Ovary (tissue), 9 donors: ENCODE data around the gene RASGRP3. TPM values are rescaled to one million over a fixed set of nuclear protein-coding genes. Genes with fewer than 3 reads are reported as not detected.
"Not testable (repeated sequence)": the region's sequence is repeated elsewhere in the genome, so short reads cannot be mapped to it uniquely, and the experiment has no call there.

ENCODE experiments used
- DNase-seq, 5 donors: peaks; one replicate each; pipeline ENCODE4 v3.0.0-alpha.2; 2019 to 2020
- H3K27ac ChIP-seq, 2 donors: fragments of 200-600 bp; one replicate each; pipeline versions ENCODE4 v1.5.1 to v1.8.0; 2019 to 2022
- H3K27me3 ChIP-seq: fragments of 200-600 bp; one replicate; pipeline ENCODE4 v1.8.0; 2022
- H3K36me3 ChIP-seq: fragments of 200-600 bp; sonication (generic); one replicate; pipeline ENCODE4 v1.5.1; 2019
- H3K4me1 ChIP-seq: one replicate; pipeline ENCODE4 v1.8.1; 2013; ENCODE audit warnings: mild to moderate bottlenecking, moderate library complexity; ENCODE audit not compliant: insufficient read depth
- H3K4me3 ChIP-seq: fragments of 200-600 bp; sonication (generic); one replicate; pipeline ENCODE4 v1.5.1; 2017
- H3K9me3 ChIP-seq, 2 donors: fragments of 200-600 bp in 1 of 2; sonication (generic) in 1 of 2; one replicate each; pipeline versions ENCODE4 v1.5.1 to v1.8.1; 2013 to 2019; ENCODE audit warnings: mild to moderate bottlenecking in 1 of 2, moderate library complexity in 1 of 2
- EP300 ChIP-seq: sonication (generic); formaldehyde crosslinking; IDR thresholded peaks from one replicate; pipeline ENCODE4 v1.6.1; 2017; ENCODE audit warnings: antibody characterized with exemption
- POLR2A ChIP-seq: fragments of 450-650 bp; IDR thresholded peaks from one replicate; pipeline ENCODE4 v1.6.1; 2017; ENCODE audit warnings: antibody characterized with exemption, mild to moderate bottlenecking, moderate library complexity
- WGBS, 3 donors: extraction: QIAGEN DNeasy Blood & Tissue Kit in 1 of 3; methylation state at CpG; one replicate each; pipeline versions ENCODE4 v1.1.5 to v1.1.7; 2013 to 2017; 5-methylcytosine and 5-hydroxymethylcytosine counted together
- intact Hi-C, 4 donors: fragments of 100-400 bp; cut with DNase I; formaldehyde crosslinking; loops; one replicate each; pipeline versions ENCODE4 v1.11.0 to v1.15.1; 2022 to 2023
- polyA plus RNA-seq, 2 donors: library from polyadenylated mRNA; stranded (reverse); fragments of 200-250 nt in 1 of 2; fragments of 350-450 nt in 1 of 2; fragmentation: Illumina TruSeq in 1 of 2; extraction: RNeasy Lipid Tissue Mini Kit (QIAGEN cat#74804) in 1 of 2; gene quantifications; one replicate each; pipeline ENCODE4 v1.2.3, GENCODE V29; 2013 to 2014
- total RNA-seq, 7 donors: library from RNA; depleted of rRNA in 2 of 7; stranded (reverse); fragments of >200 nt in 2 of 7; fragmentation: NEBNext Ultra II Directional in 3 of 7; extraction: Animal tissue kit (Norgen Biotek cat#: 25700) in 3 of 7; gene quantifications; one replicate each; pipeline versions ENCODE4 v1.1.0 to v1.2.4, GENCODE V29; 2016 to 2023
- TF ChIP-seq, protein P1 (sequence below), 3 donors: fragments of 450-650 bp in 2 of 3; fragments of 200-600 bp in 1 of 3; IDR thresholded peaks; one replicate each; pipeline versions ENCODE4 v1.5.1 to v1.8.0; 2016 to 2022; ENCODE audit warnings: antibody characterized with exemption in 3 of 3, mild to moderate bottlenecking in 1 of 3
- donor health status: DM: no; HTN: no; CAD: no; lungs with moderate emphysema.
- donor health status: DM: no; HTN: no; CAD: no.
- donor health status: Bipolar disorder and iron deficiency.
- donor health status: DM: yes; HTN: yes; CAD: no.
- donor health status: DM: no; HTN: no; CAD: no.
- donor health status: DM: yes; HTN: yes; CAD: no.

RASGRP3 gene
- total and polyA plus RNA-seq, 9 donors = 1.9 to 6.4 (median 3.0) TPM

DNA sequence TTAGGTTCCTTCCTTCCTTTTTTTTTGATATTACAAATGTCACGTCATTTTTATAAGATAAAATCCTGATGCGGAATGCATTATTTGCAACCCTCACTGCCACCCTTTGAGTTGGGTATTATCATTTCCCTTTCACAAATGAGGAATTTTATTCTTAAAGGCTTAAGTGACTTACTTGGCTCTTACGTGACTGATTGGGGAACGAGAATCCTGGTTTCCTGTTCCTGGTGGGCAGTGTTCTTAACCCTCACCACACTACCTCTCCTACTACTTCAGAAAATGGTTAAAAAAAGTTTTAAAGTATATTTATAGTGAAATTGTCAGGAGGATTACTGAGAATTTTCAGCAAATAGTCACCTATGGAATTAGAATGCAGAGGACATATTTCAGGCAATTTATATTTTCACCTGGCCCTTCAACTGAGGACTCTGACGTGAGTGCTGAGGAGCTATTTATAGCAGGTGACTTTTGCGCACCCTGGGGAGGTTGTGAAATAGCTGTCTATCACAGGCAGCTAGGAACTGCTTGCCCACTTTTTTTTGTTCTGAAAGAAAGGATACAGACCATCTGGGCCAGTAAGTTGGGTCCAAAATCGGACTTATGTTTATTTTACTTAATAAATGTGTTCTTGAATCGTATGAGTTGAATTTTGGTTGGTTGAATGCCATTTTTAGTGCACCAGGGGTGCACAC lies 18.7 kb upstream of the RASGRP3 start:
- no peak for DNase-seq
- Histone ChIP-seq H3K4me3 (no peak overlapping the region), H3K9me3 (no peaks in the 10 kb centered on the region), H3K27me3 (no peaks in the 10 kb centered on the region), H3K27ac (no peak overlapping the region), H3K36me3 (no peaks in the 10 kb centered on the region), H3K4me1 (no peaks in the 10 kb centered on the region)
- intact Hi-C loops = no loop called here
- TF ChIP-seq, protein P1, sequence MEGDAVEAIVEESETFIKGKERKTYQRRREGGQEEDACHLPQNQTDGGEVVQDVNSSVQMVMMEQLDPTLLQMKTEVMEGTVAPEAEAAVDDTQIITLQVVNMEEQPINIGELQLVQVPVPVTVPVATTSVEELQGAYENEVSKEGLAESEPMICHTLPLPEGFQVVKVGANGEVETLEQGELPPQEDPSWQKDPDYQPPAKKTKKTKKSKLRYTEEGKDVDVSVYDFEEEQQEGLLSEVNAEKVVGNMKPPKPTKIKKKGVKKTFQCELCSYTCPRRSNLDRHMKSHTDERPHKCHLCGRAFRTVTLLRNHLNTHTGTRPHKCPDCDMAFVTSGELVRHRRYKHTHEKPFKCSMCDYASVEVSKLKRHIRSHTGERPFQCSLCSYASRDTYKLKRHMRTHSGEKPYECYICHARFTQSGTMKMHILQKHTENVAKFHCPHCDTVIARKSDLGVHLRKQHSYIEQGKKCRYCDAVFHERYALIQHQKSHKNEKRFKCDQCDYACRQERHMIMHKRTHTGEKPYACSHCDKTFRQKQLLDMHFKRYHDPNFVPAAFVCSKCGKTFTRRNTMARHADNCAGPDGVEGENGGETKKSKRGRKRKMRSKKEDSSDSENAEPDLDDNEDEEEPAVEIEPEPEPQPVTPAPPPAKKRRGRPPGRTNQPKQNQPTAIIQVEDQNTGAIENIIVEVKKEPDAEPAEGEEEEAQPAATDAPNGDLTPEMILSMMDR (IDR thresholded peaks at IDR 0.05) = no peak
- TF ChIP-seq POLR2A (no peak), EP300 (no peak)
- WGBS, 3 donors = 35 to 42% (median 40%) methylated on average over 8 of the region's 8 CpGs

DNA sequence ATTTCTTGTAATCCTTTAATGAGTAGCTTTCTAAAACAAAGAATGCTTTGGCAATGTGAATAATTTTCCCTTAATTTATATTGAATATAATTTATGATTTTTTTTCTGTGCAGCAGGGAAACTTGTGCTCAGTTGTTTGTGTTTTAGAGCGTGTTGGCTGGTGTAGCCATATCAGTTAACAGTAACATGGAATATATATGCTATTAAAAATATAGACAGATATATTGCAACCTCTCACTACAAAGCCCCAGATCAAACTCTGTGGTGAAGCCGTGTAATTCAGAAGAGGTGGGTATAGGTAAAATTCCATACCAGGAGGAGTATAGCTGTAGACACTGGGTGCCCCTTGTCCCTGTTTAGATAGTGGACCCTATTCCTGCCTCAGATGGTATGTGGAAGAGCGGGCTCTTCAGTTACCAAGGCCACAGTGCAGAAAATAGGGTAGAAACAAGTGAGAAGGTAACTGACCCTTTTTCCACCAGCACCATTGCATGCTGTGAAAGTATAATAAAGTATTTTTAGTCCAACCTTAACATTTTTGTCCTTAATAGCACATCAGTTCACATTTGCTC lies 18.1 kb upstream of the RASGRP3 start:
- TF ChIP-seq POLR2A = no peak
- TF ChIP-seq, protein P1 (IDR thresholded peaks at IDR 0.05) = no peak
- no peak for TF ChIP-seq EP300
- no peak overlapping the region for H3K27ac ChIP-seq
- no peaks in the 10 kb centered on the region for H3K9me3 ChIP-seq
- no peak overlapping the region for H3K4me3 ChIP-seq
- H3K36me3 ChIP-seq = no peaks in the 10 kb centered on the region
- no peaks in the 10 kb centered on the region for H3K4me1 ChIP-seq
- intact Hi-C loops = no loop called here
- no peaks in the 10 kb centered on the region for H3K27me3 ChIP-seq
- DNase-seq = no peak
- 71 to 84% (median 75%) methylated on average over 3 of the region's 3 CpGs for WGBS, 3 donors

DNA sequence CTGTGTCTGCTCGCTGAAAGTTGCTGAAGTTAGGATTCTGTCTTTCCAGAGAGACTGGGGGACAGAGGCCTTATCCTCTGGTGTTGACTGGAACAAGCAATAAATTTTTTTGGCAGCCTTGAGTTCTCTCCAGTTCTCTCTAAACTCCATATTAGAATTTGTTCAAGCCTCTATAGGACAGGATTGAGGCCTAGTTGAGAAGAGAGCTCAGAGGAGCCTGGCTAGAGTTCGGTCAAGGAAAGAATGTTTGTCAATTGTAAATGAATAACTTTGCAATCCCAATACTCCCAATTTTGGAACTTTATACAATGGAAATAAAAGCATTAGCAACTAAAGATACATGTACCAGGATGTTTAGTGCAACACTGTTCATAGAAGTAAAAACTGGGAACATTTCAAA lies 16.7 kb upstream of the RASGRP3 start:
- Histone ChIP-seq H3K9me3 (no peaks in the 10 kb centered on the region), H3K4me3 (no peak overlapping the region), H3K27ac (no peak overlapping the region), H3K4me1 (no peaks in the 10 kb centered on the region), H3K36me3 (no peaks in the 10 kb centered on the region), H3K27me3 (no peaks in the 10 kb centered on the region)
- WGBS, 3 donors = 95% methylated on average over 2 of the region's 2 CpGs
- intact Hi-C loops = no loop called here
- DNase-seq = no peak
- no peak for TF ChIP-seq POLR2A

DNA sequence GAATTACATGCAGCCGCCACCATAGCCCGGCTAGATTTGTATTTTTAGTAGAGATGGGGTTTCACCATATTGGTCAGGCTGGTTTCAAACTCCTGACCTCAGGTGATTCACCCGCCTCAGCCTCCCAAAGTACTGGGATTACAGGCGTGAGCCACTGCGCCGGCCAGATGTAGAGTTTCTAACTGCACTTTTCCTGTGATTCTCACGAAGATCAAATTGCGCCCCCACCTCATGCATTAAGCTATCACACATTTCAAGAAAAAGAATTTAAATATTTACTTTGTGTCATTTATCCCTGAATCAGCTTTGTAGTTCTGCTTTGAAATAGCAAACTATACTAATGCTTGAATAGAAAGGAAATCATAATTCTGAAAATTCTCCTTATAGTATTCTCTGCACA lies 13.9 kb upstream of the RASGRP3 start:
- H3K27ac ChIP-seq, H3K36me3 ChIP-seq, H3K9me3 ChIP-seq, H3K4me1 ChIP-seq, H3K4me3 ChIP-seq, DNase-seq, H3K27me3 ChIP-seq, intact Hi-C loops: not testable (repeated sequence)
- 91 to 92% (median 92%) methylated on average over 8 of the region's 8 CpGs for WGBS, 3 donors

DNA sequence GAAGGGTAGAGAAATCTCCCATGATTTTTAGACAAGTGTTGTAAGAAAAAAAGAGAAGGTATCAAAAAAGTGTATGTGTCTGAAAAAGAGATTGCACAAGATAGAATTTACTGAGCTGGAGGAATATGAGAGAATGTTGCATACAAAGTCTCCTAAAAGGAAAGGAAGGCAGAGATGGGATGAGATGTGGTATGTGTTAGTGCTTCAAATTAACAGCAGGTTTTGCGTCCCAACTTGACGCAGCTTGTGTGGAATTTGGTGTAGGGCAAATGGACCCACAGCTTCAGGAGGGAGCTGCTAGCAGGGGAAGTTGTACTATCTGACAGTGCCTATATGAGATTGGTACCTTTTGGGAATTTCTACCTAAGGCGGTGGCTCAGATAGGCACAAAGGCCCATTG lies 9.0 kb upstream of the RASGRP3 start:
- Histone ChIP-seq H3K9me3 (no peaks in the 10 kb centered on the region), H3K4me3 (no peak overlapping the region), H3K27ac (no peak overlapping the region), H3K36me3 (no peaks in the 10 kb centered on the region), H3K27me3 (no peaks in the 10 kb centered on the region), H3K4me1 (no peaks in the 10 kb centered on the region)
- 87 to 93% (median 92%) methylated on average over 3 of the region's 3 CpGs for WGBS, 3 donors
- TF ChIP-seq POLR2A (no peak), EP300 (no peak)
- intact Hi-C loops = no loop called here
- no peak for DNase-seq

DNA sequence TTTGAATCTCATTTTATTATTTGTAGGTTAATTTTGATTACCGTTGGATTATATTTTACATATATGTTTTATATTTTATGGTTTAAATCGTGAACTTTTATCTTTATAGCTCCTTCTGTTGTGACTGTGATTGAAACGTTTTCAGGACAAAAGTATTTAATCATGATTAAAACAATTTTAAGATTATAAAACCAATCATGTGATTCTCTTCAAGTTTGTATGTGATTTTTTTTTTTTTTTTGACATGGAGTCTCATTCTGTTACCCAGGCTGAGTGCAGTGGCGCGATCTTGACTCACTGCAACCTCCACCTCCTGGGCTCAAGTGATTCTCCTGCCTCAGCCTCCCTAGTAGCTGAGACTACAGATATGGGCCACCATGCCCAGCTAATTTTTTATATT lies 7.2 kb upstream of the RASGRP3 start:
- TF ChIP-seq EP300 (no peak), POLR2A (no peak)
- TF ChIP-seq, protein P1 (IDR thresholded peaks at IDR 0.05) = no peak
- Histone ChIP-seq H3K27me3 (no peaks in the 10 kb centered on the region), H3K4me1 (no peaks in the 10 kb centered on the region), H3K27ac (no peak overlapping the region), H3K9me3 (no peaks in the 10 kb centered on the region), H3K36me3 (no peaks in the 10 kb centered on the region), H3K4me3 (no peak overlapping the region)
- no peak for DNase-seq
- WGBS, 3 donors = 90 to 92% (median 91%) methylated on average over 5 of the region's 5 CpGs
- intact Hi-C loops = no loop called here
